ENCODE results near the gene PRPF38B.

Gene PRPF38B

GRCh38 chr1:108718927-108719655 is 27.0 kb downstream of the PRPF38B start:
- no peak for DNase-seq (ENCODE audit: low spot score)
- Histone ChIP-seq H3K4me3 (no peak overlapping the region), H3K27ac (peak overlapping the region in 1 of 2 donors; percentile 82)
- TF ChIP-seq, protein P1, sequence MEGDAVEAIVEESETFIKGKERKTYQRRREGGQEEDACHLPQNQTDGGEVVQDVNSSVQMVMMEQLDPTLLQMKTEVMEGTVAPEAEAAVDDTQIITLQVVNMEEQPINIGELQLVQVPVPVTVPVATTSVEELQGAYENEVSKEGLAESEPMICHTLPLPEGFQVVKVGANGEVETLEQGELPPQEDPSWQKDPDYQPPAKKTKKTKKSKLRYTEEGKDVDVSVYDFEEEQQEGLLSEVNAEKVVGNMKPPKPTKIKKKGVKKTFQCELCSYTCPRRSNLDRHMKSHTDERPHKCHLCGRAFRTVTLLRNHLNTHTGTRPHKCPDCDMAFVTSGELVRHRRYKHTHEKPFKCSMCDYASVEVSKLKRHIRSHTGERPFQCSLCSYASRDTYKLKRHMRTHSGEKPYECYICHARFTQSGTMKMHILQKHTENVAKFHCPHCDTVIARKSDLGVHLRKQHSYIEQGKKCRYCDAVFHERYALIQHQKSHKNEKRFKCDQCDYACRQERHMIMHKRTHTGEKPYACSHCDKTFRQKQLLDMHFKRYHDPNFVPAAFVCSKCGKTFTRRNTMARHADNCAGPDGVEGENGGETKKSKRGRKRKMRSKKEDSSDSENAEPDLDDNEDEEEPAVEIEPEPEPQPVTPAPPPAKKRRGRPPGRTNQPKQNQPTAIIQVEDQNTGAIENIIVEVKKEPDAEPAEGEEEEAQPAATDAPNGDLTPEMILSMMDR (IDR thresholded peaks at IDR 0.05): no peak

GRCh38 chr1:108719656-108720435 is 27.7 kb downstream of the PRPF38B start:
- Histone ChIP-seq H3K4me3 (no peak overlapping the region), H3K27ac (peak overlapping the region; percentile 54 to 82)
- TF ChIP-seq, protein P1 (IDR thresholded peaks at IDR 0.05): no peak
- no peak for DNase-seq (ENCODE audit: low spot score)

GRCh38 chr1:108722292-108722691 is 30.2 kb downstream of the PRPF38B start:
- H3K4me3 ChIP-seq: peak overlapping the region; percentile 23
- peak overlapping the region; percentile 33 to 34 for H3K27ac ChIP-seq
- TF ChIP-seq, protein P1 (IDR thresholded peaks at IDR 0.05): no peak
- DNase-seq (ENCODE audit: low spot score): no peak

GRCh38 chr1:108725906-108726305 is 33.8 kb downstream of the PRPF38B start:
- Histone ChIP-seq H3K27ac (no peak overlapping the region), H3K4me3 (no peak overlapping the region)
- TF ChIP-seq, protein P1 (IDR thresholded peaks at IDR 0.05): no peak
- no peak for DNase-seq (ENCODE audit: low spot score)

GRCh38 chr1:108728327-108728923 is 36.3 kb downstream of the PRPF38B start:
- no peak for DNase-seq (ENCODE audit: low spot score)
- TF ChIP-seq, protein P1 (IDR thresholded peaks at IDR 0.05): no peak
- Histone ChIP-seq H3K4me3 (no peak overlapping the region), H3K27ac (no peak overlapping the region)

GRCh38 chr1:108729481-108729880 is 37.4 kb downstream of the PRPF38B start:
- DNase-seq (ENCODE audit: low spot score): no peak

More at GRCh38 chr1:108729481-108729880, 37.4 kb downstream of the PRPF38B start:
- TF ChIP-seq, protein P1 (IDR thresholded peaks at IDR 0.05): no peak
- H3K27ac ChIP-seq: no peak overlapping the region
- H3K4me3 ChIP-seq: no peak overlapping the region
